GM12874 (cell line): ENCODE results near the gene GALNT18.

ENCODE experiments used
- TF ChIP-seq, protein P1 (sequence below): IDR thresholded peaks from 2 replicates; pipeline ENCODE4 v1.5.1; 2011; ENCODE audit warnings: low read depth, mild to moderate bottlenecking, control low read depth, low read length, moderate library complexity; ENCODE audit not compliant: insufficient read depth

Gene GALNT18

GRCh38 chr11:11580841-11581411 is 40.9 kb downstream of the GALNT18 start:
- TF ChIP-seq, protein P1, sequence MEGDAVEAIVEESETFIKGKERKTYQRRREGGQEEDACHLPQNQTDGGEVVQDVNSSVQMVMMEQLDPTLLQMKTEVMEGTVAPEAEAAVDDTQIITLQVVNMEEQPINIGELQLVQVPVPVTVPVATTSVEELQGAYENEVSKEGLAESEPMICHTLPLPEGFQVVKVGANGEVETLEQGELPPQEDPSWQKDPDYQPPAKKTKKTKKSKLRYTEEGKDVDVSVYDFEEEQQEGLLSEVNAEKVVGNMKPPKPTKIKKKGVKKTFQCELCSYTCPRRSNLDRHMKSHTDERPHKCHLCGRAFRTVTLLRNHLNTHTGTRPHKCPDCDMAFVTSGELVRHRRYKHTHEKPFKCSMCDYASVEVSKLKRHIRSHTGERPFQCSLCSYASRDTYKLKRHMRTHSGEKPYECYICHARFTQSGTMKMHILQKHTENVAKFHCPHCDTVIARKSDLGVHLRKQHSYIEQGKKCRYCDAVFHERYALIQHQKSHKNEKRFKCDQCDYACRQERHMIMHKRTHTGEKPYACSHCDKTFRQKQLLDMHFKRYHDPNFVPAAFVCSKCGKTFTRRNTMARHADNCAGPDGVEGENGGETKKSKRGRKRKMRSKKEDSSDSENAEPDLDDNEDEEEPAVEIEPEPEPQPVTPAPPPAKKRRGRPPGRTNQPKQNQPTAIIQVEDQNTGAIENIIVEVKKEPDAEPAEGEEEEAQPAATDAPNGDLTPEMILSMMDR: no peak

DNA sequence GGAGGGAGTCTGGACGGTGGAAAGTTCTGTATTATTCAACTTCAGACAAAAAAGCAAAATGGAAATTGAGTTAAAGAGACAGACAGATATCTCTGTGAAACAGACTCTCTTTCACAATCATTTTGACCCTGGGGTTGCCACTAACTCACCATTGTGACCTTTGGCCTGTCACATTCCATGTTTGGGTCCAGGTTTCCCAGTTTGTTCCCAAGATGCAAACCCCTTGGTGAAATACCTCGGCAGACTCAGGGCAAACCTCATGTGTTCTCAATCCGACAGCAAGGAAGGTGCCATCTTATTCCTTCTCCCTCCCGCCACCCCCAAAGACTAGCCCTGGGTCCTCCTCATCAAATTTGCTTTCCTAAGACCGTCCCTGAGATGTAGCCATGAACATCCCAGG is 41.8 kb downstream of the GALNT18 start:
- TF ChIP-seq, protein P1: no peak

DNA sequence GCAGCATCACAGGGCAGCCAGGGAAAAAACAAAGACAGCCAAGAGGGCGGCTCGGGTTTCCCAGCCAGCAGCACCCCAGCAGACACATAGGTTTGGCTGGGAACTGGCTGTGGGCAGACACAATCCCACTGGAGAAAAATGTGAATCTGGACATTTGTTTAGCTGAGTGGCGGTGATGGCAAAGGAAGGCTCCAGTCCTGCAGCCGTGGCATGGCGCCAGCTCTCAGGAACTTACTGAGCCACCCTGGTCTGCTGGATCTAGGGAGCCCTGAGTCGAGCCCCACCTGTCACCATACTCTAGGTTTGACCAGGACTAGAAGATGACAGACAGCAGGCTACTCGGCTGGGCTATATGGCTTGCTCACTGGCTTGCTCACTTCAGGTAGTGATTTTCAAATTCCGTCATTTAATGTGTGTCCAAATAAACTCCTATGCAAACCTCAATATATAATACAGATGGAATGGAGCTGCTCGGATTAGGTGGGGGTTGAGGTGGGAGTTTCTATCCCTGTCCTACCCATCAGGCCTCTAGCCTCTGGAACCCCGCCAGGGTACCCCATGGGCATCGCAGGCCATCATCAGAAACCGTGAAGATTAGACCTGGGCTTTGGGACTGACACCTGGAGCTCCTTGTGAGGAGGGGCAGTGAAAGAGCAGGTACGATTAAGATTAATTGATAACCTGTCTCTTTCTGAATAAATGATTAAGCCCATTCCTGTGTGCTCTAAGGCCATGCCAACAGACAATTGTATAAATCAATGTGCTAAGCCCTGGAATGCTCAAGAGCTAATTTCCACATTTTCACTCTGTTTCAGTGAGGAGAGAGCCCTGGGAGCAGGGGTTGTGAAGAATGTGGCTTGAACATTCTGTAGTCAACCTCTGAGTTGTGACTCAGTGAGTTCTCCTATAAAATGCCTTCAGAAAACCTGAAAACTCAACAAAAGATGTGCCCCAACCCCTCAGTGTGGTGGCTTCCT is 42.5 kb downstream of the GALNT18 start:
- TF ChIP-seq, protein P1: no peak

- TF ChIP-seq, protein P1: no peak
These were observed 43.6 kb downstream of the GALNT18 start for GRCh38 chr11:11577932-11578911.

DNA sequence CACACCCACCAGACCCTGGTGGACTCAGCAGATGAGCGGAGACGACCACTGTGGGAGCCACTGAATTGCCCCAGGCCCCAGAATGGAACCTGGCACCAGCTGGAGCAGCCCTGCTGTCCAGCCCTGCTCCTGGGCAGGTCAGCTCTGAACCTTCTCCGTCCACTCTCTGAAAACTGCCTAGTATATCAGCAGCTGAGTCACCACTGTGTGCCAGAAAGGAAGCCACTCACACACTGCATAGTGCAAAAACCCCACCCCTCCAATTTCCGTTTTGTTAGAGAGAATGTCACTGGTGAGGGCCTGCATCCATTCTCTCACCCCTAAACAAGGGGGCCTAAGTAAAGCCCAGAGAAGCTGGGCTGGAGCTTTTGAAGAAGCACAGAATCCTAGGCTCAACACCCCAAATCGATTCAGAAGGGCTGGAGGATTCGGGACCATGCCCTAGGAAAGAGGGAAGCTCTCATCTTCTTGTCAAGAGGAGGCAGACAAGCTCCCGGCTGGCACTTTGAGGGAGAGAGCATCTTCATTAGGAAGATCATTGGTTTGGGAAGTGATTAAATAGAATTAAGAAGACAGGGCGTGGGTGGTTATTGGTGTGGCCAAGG is 44.5 kb downstream of the GALNT18 start:
- TF ChIP-seq, protein P1: no peak

- TF ChIP-seq, protein P1: no peak
These were observed 47.2 kb downstream of the GALNT18 start for GRCh38 chr11:11574373-11575287.
